Measurements from ENCODE around the gene DHRSX. TPM values are rescaled to one million over a fixed set of nuclear protein-coding genes. Genes with fewer than 3 reads are reported as not detected.
"Not testable (repeated sequence)": the region's sequence is repeated elsewhere in the genome, so short reads cannot be mapped to it uniquely, and the experiment has no call there.

DHRSX gene
- total RNA-seq, 6 donors from 2014 or later: 18.2 to 34.8 (median 21.2) TPM

DNA sequence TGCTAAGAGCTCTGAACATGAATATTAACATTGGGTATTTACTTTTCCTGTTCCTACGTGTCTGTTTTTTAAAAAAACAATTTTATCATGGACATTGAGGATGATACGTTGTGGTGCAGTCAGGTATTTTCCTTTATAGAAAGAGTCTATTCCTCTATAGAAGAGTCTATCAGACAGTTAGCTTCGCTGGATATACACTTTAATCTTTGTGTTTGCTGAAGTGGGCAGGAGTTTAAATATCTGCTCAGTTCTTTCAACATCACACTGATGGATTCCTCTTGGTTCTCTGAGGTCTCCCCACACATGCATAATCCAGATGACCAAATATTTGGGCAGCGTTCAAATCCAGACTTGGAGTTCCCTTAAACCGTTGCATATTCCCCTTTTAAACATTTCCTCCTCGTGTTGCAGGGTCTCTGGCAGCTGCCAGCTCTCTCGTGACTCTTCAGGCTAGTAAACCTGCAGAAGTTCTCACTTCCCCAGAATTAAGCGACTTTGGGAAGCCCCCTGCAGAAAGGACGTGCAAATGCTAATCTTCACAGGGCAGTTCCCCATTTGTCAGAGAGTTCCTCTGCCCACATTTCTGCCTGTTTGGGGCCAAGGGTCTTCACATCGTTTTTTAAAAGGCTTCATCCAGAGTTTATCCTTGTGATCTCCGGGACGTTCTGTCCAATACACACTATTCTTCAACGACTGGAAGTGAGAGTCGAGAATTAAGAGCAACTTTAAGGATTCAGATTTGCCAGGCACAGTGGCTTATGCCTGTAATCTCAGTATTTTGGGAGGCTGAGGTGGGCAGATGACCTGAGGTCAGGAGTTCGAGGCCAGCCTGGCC lies 20.5 kb upstream of the DHRSX start:
- Histone ChIP-seq H3K4me3 (no peak overlapping the region), H3K27ac (peak overlapping the region in 1 of 4 donors; percentile 35), H3K4me1 (no peaks in the 10 kb centered on the region), H3K36me3 (no peaks in the 10 kb centered on the region), H3K9me3 (no peaks in the 10 kb centered on the region), H3K27me3 (no peaks in the 10 kb centered on the region)
- 35% methylated on average over 15 of the region's 15 CpGs for WGBS, 2 donors
- no peak for DNase-seq
- ATAC-seq (ENCODE audit: low FRiP score in 2 of 2): peak in 1 of 2 donors; percentile 66
- TF ChIP-seq POLR2A (IDR thresholded peaks at IDR 0.05) (no peak), EP300 (IDR thresholded peaks at IDR 0.05) (no peak), POLR2AphosphoS5 (IDR thresholded peaks at IDR 0.05) (no peak), CTCF (IDR thresholded peaks at IDR 0.05) (no peak)

DNA sequence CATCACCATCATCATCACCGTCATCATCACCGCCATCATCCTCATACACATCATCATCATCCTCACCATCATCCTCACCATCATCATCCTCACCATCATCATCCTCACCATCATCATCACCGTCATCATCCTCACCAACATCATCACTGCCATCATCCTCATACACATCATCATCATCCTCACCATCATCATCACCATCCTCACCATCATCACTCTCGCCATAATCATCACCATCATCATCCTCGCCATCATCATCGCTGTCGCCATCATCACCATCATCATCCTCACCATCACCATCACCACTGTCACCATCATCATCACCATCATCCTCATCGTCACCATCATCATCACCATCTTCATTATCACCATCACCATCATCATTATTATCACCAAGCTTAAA lies 19.8 kb upstream of the DHRSX start:
- TF ChIP-seq CTCF (IDR thresholded peaks at IDR 0.05) (no peak), EP300 (IDR thresholded peaks at IDR 0.05) (no peak), POLR2A (IDR thresholded peaks at IDR 0.05) (no peak), POLR2AphosphoS5 (IDR thresholded peaks at IDR 0.05) (no peak)
- Histone ChIP-seq H3K27ac (no peak overlapping the region), H3K4me3 (no peak overlapping the region), H3K4me1 (no peaks in the 10 kb centered on the region), H3K9me3 (no peaks in the 10 kb centered on the region), H3K36me3 (no peaks in the 10 kb centered on the region), H3K27me3 (no peaks in the 10 kb centered on the region)
- DNase-seq: no peak
- WGBS, 2 donors: 94 to 97% methylated on average over 8 of the region's 8 CpGs
- ATAC-seq (ENCODE audit: low FRiP score in 2 of 2): no peak

GRCh38 chrX:2519638-2520037 lies 18.9 kb upstream of the DHRSX start:
- not testable (repeated sequence) for ATAC-seq (ENCODE audit: low FRiP score in 2 of 2); H3K4me3 ChIP-seq; H3K36me3 ChIP-seq; DNase-seq; H3K27me3 ChIP-seq; H3K4me1 ChIP-seq; H3K27ac ChIP-seq; H3K9me3 ChIP-seq
- WGBS, 2 donors: 78 to 96% methylated on average over 3 of the region's 3 CpGs

- H3K27ac ChIP-seq: no peak overlapping the region
- 54 to 70% methylated on average over 4 to 6 of the region's 6 CpGs for WGBS, 2 donors
These were observed 16.3 kb upstream of the DHRSX start for GRCh38 chrX:2517055-2517454.

GRCh38 chrX:2516623-2517022 lies 15.8 kb upstream of the DHRSX start:
- Histone ChIP-seq H3K27ac (no peak overlapping the region), H3K9me3 (no peaks in the 10 kb centered on the region), H3K36me3 (no peaks in the 10 kb centered on the region), H3K27me3 (no peaks in the 10 kb centered on the region), H3K4me1 (no peaks in the 10 kb centered on the region), H3K4me3 (no peak overlapping the region)
- ATAC-seq (ENCODE audit: low FRiP score in 2 of 2) (no peak), DNase-seq (no peak)
- no peak for TF ChIP-seq POLR2AphosphoS5 (IDR thresholded peaks at IDR 0.05)
- TF ChIP-seq EP300 (IDR thresholded peaks at IDR 0.05): no peak
- TF ChIP-seq POLR2A (IDR thresholded peaks at IDR 0.05): no peak
- no peak for TF ChIP-seq CTCF (IDR thresholded peaks at IDR 0.05)
- 76 to 89% methylated on average over 5 of the region's 5 CpGs for WGBS, 2 donors

More at GRCh38 chrX:2517055-2517454, 16.3 kb upstream of the DHRSX start:
- TF ChIP-seq CTCF (IDR thresholded peaks at IDR 0.05) (no peak), EP300 (IDR thresholded peaks at IDR 0.05) (no peak), POLR2A (IDR thresholded peaks at IDR 0.05) (no peak), POLR2AphosphoS5 (IDR thresholded peaks at IDR 0.05) (no peak)
- Histone ChIP-seq H3K4me1 (no peaks in the 10 kb centered on the region), H3K9me3 (no peaks in the 10 kb centered on the region), H3K27me3 (no peaks in the 10 kb centered on the region), H3K4me3 (no peak overlapping the region), H3K36me3 (no peaks in the 10 kb centered on the region)
- no peak for ATAC-seq (ENCODE audit: low FRiP score in 2 of 2)
- no peak for DNase-seq

Measured in upper lobe of left lung (tissue), 6 donors.